GM18907 (cell line): ENCODE measurements around the gene NCOA3.

Experiments used
- ATAC-seq: cut with Tn5 transposase; IDR thresholded peaks from one replicate; pipeline ENCODE4 v1.9.1; 2021; ENCODE audit warnings: mild to moderate bottlenecking, moderate library complexity; ENCODE audit not compliant: unreplicated experiment

The NCOA3 gene

DNA sequence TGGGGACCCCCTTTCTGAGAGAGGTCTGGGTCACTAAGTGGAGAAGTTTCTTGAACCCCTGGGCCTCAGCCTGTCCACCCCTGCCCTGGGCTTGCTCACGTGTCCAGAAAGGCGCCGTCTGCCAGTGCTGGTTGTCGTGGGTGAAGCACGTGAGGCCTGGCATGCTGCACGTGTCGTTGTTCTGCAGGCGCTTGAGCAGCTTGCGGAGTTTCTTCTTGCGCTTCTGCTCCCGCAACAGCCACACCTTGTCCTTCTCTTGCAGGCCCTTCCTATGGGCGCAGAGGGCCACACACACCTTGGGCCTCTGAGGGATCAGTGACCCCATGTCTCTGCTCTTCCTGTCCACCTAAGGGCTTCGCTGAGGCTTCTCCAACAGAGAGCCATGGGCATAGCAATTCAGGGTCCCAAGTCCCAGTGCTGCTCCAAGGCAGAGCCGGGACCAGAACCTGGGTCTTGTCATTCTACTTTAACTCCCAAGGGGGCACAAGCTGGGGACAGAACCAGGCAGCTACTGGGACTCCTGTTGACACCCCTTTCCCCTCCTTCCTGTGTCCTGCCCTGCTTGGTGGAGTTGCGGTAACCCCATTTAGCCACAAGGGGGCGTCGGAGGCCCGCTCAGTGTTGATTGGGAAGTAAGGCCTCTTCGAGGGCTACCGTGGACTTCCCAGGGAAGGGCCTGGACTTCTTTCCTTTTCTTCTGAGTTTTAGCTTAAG is 161.8 kb downstream of the NCOA3 start:
- ATAC-seq: no peak

DNA sequence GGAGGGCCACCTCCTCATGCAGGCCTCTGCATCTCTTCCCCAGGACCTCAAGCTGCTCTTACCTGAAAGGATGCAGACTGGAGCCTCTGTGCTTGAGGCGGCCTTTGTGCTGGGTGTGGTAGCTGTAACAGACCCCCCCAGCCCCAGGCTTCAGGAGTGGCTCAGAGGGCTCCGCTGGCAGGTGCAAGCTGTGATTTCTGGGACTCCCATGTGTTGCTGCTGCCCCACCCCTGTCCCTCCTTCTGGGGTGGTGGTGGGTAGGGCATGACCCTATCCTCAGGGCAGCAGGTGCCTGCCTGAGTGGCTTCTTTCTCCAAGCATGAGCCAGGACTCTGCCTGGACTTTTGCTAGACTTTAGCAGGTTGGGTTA is 162.4 kb downstream of the NCOA3 start:
- no peak for ATAC-seq

DNA sequence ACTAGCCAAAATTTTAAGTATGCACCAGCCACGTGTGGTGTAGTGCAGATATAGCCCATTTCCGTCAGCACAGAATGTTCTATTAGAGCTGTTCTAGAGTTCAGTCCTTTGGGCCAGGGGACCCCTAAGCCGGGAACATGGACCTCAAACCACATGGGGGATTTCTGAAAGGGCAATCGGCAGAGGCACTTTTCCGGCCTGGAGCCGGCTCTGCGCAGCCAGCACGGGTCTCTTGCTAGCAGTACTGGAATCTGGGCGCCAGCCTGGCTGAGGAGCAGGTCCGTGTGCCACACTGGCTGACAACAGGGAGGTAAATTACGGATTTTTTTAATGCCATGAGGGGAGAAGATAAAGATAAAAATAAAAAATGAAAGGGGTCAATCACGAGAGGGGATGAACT is 163.1 kb downstream of the NCOA3 start:
- ATAC-seq: no peak

DNA sequence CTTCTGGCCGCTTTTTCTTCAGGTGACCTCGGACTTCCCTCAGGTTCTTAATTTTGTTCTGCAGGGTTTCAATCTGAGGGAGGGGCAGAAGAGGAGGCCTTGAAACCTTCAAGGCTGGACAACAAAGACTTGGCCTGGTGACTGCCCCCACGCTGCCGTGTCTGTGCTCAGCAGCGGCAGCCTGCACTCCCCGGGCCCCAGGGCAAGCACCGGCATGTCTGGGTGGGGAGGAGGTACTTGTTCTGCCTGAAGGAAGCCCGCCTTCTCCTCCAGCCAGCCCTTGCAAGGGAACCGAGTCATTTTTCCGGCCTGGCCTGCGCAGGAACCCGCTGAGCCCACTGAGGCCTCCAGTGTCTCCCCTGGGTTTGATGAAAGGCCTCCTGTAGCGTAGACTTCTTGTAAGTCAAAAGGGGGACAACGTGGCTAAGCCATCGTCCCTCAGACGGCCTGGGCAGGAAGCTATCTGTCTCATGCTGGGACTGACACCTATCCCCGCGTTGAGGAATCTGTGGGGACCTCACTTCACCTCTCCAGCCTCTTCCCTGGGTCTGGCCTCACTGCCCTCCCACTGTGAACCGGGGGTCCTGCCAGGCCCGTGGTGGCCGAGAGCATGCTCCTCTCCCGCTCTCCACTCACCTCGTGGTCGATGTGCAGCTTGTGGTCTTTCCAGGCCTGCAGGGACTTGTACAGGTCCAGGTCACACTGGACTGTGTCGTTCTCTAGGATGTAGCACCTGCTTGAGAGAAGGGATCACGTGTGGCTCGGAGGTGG is 163.7 kb downstream of the NCOA3 start:
- no peak for ATAC-seq

DNA sequence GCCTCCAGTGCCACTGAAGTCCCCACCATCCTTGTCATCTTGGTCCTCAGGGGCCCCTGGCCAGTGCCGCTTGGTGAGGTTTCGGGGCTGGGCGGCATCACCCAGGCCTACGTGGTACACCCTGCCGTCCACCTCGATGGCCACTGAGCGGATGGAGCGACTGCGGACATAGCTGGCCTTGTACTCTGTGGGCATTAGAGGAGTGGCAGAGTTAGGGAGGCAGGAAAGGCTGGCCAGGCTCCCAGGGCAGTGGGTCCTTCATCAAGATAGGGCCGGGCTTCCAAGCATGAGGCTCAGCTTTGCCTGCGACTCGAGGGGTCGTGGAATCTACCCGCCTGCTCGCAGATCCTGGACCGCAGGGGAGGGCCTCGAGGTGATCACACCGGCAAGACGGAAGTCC is 164.6 kb downstream of the NCOA3 start:
- ATAC-seq: no peak

DNA sequence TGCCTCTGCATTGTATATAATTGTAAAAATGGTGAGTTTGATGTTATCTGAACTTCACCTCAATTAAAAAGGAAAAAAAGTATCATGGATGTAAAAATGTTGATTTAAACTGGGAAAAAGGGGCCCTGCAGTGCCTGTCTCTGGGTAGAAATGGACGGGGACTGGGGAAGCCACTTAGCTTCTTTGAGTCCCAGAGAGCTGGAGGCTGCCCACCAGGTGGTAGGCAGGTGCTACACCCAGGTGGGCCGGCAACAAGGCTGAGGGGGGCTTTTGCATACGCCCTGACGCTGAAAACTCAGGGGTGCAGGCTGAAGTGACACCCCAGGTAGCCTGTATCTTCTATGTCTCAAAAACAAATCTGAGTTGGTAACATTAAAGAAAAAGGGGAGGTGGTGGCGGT is 165.4 kb downstream of the NCOA3 start:
- ATAC-seq: no peak

DNA sequence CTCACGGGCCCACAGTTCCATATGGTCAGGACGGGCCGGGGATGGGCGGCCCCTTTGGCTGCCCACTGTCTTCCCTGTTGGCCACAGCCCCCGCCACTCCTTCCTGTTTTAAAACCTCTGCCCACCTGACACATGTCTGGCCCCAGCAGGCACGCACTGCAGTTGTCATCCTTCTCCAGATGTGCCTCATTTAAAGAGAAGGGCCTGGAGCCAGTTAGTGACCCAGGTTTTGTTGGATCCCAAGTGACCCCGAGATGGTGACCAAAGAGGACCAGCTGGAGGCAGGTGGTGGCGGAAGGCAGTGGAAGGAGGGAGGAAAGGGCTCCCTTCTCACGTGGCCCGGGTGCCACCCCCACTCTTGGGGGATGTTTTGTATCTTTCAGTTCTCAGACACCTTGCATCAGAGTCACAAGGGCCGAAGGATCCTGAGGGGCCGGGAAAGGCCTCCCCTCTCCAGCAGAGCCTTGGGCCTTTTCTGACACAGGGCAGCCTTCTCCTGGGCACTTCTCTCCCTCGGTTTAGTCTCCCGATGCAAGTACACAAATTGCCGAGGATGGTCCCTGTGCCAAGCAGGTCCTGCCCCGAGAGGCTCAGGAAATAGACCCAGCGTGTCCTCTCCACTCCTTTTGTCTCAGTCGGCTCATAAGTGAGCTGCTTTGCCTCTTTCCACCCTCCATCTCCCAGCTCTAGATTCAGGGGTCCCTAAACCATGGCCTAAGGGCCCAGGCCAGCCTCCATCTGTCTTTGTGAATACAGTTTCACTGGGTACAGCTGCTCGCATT is 166.0 kb downstream of the NCOA3 start:
- no peak for ATAC-seq

DNA sequence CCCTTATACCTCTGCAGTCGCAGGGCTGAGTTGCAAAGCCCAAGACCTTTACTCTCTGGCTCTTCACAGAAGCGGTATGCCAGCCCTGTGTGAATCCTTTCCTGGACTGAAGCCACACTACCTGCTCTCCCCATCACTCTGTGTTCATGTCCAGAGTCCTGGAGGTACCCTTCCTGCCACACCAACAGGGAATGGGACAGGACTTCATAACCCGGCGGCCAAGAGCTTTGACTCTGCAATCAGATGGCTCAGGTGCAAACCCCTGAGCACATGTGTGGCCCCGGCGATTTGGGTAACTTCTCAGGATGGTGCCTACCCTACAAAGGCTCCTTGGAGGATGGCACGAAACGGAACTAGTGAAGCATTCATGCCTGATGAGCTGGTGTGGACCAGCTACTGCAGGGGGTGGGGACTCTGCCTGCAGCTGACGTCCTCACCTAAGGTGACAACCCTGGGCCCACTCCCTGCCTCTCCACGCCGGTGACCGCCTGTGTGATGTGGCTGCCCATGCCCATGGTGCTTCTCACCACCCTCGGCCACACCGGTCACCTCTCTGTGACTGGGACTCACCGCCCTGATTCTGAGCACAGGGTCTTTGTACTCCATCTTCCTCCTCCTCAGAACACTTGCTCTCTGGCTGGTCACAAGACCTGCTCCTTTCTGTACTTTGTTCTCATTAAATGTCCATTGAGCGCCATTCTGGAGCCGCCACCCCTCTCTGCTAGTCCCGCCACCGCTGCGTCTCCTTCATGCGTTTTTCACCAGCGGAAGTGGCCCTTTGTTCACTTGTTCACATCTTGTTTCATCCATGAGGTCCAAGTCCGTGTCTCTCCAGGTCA is 166.8 kb downstream of the NCOA3 start:
- no peak for ATAC-seq

DNA sequence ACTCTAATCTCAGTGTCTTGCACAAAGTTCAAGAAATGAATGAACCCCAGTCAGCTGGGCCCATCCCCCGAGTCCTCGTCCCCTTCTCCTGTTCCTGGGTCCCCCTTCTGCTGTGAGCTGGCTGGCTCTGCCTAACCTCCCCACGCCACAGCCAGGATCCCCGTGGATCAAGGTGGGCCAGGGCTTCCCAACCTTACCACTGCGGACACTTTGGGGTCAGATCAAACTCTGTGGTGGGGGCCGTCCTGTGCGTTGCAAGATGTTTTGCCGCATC is 167.4 kb downstream of the NCOA3 start:
- no peak for ATAC-seq

DNA sequence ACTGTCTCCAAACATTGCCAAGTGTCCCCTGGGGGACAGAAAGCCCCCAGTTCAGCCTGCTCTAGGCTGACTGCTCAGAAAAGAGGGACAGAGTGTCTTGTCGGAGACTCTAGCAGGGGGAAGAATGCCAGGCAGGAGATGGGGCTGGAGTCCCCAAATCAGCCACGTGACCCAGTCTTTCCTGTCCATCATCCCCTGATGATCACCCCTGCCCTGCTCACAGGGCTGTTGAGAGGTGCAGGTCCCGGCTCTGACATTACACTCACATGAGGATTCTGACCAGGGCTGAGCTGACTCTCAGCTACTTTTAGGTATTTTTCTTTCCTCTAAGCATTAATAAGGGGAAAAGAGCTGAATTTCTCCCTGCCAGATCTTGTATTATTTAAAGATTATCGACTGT is 167.8 kb downstream of the NCOA3 start:
- no peak for ATAC-seq

DNA sequence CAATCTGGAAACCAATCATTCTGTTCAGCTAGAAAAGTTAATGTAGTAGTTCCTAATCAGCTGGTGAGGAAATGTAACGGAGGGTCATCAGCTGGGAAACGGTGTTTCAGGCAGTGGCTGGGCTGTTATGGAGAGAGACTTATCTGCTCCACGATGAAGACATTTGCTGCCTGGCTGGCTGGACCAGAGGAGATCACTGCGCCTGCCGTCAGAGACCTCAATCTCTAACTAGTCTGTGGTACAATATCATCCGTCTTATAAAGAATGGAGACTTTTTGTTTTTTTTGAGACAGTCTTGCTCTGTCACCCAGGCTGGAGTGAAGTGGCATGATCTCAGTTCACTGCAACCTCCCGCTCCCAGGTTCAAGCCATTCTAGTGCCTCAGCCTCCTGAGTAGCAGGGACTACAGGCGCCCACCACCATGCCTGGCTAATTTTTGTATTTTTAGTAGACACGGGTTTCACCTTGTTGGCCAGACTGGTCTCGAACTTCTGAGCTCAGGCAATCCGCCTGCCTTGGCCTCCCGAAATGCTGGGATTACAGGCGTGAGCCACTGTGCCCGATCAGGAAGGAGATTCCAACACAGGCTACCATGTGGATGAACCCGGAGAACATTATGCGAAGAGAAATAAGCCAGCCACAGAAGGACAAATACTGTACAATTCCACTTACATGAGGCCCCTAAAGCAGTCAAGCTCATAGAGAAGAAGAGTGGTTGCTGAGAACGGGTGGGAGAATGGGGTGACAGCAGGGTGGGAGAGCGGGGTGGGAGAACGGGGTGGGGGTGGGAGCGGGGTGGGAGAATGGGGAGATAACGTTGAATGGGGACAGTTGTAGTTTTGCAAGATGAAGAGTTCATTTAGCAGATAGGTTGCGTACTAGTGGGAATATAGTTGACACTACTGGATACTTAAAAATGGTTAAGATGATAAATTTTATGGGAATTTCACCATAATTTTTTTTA is 168.5 kb downstream of the NCOA3 start:
- ATAC-seq: no peak

DNA sequence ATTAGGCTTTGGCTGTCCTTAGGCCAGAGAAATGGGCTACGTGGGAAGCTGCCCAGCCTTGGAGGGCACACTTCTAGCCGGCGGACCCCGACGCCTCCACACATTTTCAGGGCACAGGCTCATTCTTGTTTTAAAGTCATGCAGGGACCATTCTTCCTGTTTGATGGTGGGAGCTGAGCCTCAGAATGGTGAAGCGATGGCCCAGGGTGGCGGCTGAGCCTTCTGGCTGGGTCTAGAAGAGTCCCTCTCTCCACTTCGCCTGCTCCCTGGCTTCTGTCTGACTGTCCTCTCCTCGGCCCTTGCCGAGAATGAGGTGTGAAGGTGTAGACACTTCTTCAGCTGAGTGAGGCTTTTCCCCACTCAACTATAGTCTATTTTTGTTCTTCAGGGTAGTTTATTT is 169.2 kb downstream of the NCOA3 start:
- ATAC-seq: no peak

DNA sequence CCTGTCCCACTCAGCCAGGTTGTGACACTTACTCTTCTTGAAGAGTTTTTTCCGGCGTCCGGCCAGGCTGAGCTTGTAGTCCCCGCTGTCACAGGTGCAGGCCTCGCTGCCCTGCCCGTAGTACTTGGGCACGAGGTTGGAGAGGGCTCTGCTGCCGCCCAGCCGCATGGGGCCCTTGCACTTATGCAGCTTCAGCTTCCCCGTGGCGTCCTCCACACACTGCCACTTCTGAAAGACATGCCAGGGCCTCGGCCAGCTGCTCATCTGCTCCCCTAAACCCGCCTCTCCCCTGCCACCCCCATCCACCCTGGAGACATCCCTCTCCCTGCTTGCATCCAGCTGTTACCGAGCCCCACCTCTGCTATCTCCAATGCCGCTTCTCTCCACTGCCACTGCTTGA is 170.5 kb downstream of the NCOA3 start:
- no peak for ATAC-seq

DNA sequence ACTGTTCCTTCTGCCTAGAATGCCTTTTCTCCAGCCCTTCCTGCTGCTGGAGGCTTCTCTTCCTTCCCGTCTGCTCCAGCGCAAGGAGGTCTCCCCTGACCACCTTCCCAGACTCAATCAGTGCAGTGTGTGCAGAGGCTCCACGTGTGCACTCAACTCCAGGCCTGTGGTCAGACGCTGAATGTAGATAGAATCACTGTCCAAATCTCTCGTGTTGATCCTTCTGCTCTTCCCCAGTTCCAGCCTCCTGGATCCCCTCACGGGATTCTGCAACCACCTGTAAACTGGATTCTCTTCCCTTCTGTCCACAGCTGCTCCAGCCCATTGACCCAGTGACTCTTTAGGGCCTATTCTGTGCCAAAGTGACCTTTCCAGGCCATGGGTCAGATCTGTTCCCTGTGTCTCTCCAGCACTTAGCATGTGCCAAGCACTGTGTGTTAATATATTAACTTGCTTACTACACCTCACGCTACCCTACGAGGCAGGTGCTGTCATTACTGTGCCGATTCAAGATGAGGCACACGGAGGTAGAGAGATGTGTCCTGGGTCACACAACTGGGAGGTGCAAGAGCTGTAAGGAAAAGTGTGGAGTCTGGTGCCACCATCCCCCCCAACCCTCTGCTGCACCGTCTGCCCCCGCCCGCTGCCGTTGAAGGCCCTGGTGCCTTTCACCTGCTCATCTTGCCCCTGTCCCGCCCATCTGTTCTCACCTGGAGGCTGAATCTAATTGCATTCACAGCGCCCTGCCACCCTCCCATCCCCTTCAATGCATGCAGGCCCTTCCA is 171.4 kb downstream of the NCOA3 start:
- no peak for ATAC-seq

DNA sequence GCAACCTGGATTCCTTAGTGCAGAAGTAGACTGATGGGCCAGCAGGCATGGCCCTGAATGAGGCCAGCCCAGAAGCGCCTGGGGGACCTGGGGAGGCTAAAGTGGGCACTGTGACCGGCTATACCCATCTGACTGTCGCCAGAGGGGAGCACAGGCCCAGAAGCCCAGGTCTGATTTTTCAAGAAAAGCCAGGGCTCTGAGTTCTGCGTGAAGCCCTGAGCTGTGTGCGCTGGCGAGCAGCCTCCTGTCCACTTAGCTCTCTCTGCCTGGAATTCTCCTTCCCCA is 171.9 kb downstream of the NCOA3 start:
- ATAC-seq: no peak

DNA sequence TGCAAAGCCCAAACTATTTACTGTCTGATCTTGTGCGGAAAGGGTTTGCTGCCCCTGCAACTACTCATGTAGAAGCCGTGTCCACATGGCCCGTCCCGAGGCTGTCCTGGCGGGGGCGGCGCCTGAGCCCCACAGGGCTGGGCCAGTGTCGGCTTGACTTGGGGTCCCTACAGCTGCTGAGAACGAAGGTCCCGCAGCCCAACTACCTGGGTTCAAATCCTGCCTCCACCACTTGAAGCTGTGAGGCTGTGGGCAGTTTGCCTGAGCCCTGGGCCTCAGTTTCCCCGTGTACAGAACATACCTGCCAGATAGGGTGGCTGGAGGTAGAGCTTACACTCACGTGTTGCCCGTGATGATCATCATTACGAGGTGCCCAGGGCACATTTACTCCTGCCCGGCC is 172.5 kb downstream of the NCOA3 start:
- ATAC-seq: no peak

DNA sequence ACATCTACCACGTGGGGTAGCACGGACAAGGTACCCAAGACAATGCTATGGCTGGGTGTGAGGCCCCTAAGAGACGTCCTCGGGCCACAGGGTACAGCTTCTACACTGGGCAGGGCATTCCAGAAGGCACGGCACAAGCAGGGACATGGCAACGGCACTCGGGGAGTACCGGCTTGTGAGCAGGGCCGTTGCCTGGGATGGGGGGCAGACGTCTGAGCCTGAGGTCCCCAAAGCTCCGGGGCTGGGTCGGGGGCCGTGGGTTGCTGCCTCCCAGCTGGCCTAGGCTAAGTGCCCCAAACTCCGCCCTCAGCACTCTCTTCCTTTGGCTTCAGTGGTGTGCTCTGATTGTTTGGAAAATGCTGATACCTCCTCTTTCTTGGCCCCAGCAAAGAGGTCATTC is 173.0 kb downstream of the NCOA3 start:
- ATAC-seq: no peak

DNA sequence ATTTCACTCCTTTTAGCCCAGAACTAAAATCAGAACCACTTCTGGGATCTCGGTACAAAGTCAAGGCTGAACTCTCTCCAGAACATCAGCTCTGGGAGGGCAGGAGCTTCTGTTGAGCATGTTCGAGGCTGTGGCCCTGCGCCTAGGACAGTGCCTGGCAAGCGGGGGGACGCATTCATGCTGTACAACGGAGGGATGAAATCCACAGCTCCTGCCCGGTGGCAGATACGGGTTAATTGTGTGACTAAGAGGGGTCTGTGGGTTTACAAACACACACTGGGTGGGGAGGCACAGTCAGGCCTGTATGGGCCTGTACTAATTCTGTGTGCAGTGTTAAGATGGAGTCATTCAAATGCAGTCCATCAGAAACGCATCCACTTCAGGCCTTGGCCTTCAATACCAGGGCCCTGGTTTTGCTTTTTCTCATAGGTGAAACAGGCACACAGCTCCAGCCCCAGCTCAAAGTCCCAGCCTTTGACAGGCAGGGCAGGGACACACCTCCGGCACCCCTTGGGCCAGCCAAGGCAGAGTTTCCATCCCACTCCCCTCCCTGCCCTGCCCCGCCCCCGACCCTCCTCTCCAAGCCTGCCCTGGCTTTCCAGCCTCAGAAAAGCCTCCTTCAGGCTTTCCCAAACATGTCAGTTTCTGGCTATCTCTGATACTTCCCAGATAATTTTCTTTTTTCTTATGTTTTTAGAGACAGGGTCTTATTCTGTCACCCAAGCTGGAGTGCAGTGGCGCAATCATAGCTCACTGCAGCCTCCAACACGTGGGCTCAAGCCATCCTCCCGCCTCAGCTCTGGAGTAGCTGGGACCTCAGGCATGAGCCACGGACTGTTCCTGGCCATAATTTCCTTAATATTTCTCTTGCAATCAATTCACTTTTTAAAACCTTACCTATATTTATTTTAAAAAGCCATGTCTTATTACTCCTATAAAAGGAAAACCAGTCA is 173.8 kb downstream of the NCOA3 start:
- ATAC-seq: no peak
